Measurements from ENCODE around the gene MSX1. TPM values are rescaled to one million over a fixed set of nuclear protein-coding genes. Genes with fewer than 3 reads are reported as not detected.

MSX1 gene
- total and polyA plus RNA-seq, 2 donors (not counting 3 experiments of a cell fraction or from before 2014, with no cell fraction given), result 5.0 to 6.2 TPM

GRCh38 chr4:4890574-4891255, 31.2 kb downstream of the MSX1 start:
- no peak overlapping the region for H3K4me2 ChIP-seq (ENCODE audit: insufficient read depth, low read length)
- no peak for FAIRE-seq
- no peaks in the 10 kb centered on the region for H4K20me1 ChIP-seq (replicated peaks; ENCODE audit: control insufficient read depth, extremely low read depth, insufficient read depth, low read length)
- H3K36me3 ChIP-seq (ENCODE audit: control insufficient read depth in 2 of 2, extremely low read depth in 1 of 2, insufficient read depth in 2 of 2, low read length in 2 of 2), result no peaks in the 10 kb centered on the region
- H3K27me3 ChIP-seq (ENCODE audit: control insufficient read depth in 2 of 2, insufficient read depth in 2 of 2, low read length in 2 of 2), result peaks cover 0 to 2% of the 10 kb centered on the region in 2 experiments
- no peak for DNase-seq (ENCODE audit: low read depth, low spot score)
- no peak overlapping the region for H3K4me3 ChIP-seq (replicated peaks in 1 of 3; ENCODE audit: insufficient read depth in 1 of 3, low read depth in 1 of 3, low read length in 3 of 3)
- no peaks in the 10 kb centered on the region for H3K4me1 ChIP-seq (ENCODE audit: control insufficient read depth, extremely low read depth, insufficient read depth, low read length)
- H3K27ac ChIP-seq (ENCODE audit: insufficient read depth, low read depth, low read length), result no peak overlapping the region
- dilution Hi-C loops (cut with MboI; ENCODE audit: extremely low pct_ligation_motif_present, low sequenced_read_pairs) (no loop called here), intact Hi-C loops (cut with micrococcal nuclease) (no loop called here)
- CTCF ChIA-PET, result interaction anchor here (1.3 kb wide), 1 partner anchor 8 kb away, joined by 4 read pairs; no protein-coding TSS in a partner anchor
- BruUV-seq (replicated peaks), result no TSS peak
- H3K9me1 ChIP-seq (replicated peaks; ENCODE audit: control insufficient read depth, extremely low read depth, insufficient read depth, low read length), result no peaks in the 10 kb centered on the region
- POLR2A ChIA-PET, result no interaction called here
- H3K9ac ChIP-seq (replicated peaks; ENCODE audit: extremely low read depth, insufficient read depth, low read length), result no peak overlapping the region
- TF ChIP-seq MYC (IDR thresholded peaks at IDR 0.05; ENCODE audit: low read depth, low read length) (no peak), CTCF (IDR thresholded peaks at IDR 0.05; ENCODE audit: extremely low read depth in 1 of 2, insufficient read depth in 1 of 2, low read depth in 1 of 2, low read length in 2 of 2) (no peak), POLR2A (IDR thresholded peaks at IDR 0.05; ENCODE audit: low read depth, low read length) (no peak), FOS (IDR thresholded peaks at IDR 0.05; ENCODE audit: borderline replicate concordance, insufficient read depth, low read length) (no peak), POLR2AphosphoS5 (IDR thresholded peaks at IDR 0.05; ENCODE audit: insufficient read depth, low read depth, low read length) (no peak), GATA2 (IDR thresholded peaks at IDR 0.05; ENCODE audit: insufficient read depth, insufficient read length, low read depth, low read length) (no peak), EZH2 (IDR thresholded peaks at IDR 0.05; ENCODE audit: borderline replicate concordance, low read depth, low read length, severe bottlenecking) (no peak), JUN (IDR thresholded peaks at IDR 0.05; ENCODE audit: borderline replicate concordance, insufficient read depth, insufficient read length, low read depth) (no peak), MAX (IDR thresholded peaks at IDR 0.05; ENCODE audit: insufficient read depth, insufficient read length) (no peak)
- H2AFZ ChIP-seq (ENCODE audit: low read depth, low read length), result no peak overlapping the region
- H3K79me2 ChIP-seq (ENCODE audit: control insufficient read depth, insufficient read depth, low read length), result no peaks in the 10 kb centered on the region
- no peaks in the 10 kb centered on the region for H3K9me3 ChIP-seq (replicated peaks; ENCODE audit: control insufficient read depth, insufficient read depth, low read length)
